GM12878 (cell line): ENCODE measurements around the gene RXRG. TPM values are rescaled to one million over a fixed set of nuclear protein-coding genes. Genes with fewer than 3 reads are reported as not detected.

ENCODE experiments used
- ATAC-seq: fragments of 200-7000 bp; cut with Tn5 transposase; 3 replicates; pipeline ENCODE4 v1.9.1; 2020; ENCODE audit warnings: mild to moderate bottlenecking, moderate library complexity
- BruUV-seq: library from RNA; stranded (reverse); fragments of 400-500 nt; replicated peaks from 2 replicates; lab custom pipeline; 2021; lab: Mats Ljungman, UMichigan
- CTCF ChIA-PET: fragments of 300-600 bp; sonication (Branson Sonifier 250); formaldehyde crosslinking; extraction: SDS; loops from one replicate; lab custom pipeline; 2021; ENCODE audit warnings: inconsistent platforms; lab: Yijun Ruan, JAX
- POLR2A ChIA-PET: fragments of 350-600 bp; formaldehyde crosslinking; extraction: SDS; loops from one replicate; lab custom pipeline; 2021; ENCODE audit warnings: inconsistent platforms; lab: Charles Lee
- RAD21 ChIA-PET: fragments of 300-600 bp; sonication (Branson Sonifier 250); formaldehyde crosslinking; loops from one replicate; lab custom pipeline; 2023; ENCODE audit warnings: antibody characterized with exemption; ENCODE audit not compliant: unreplicated experiment; lab: Charles Lee
- SMC1A ChIA-PET: fragments of 300-600 bp; sonication (Branson Sonifier 250); formaldehyde crosslinking; loops from one replicate; lab custom pipeline; 2023; ENCODE audit not compliant: unreplicated experiment, uncharacterized antibody; lab: Charles Lee
- DNase-seq: peaks from one replicate; pipeline ENCODE4 v3.0.0-alpha.2; 2011; ENCODE audit warnings: low read depth, low spot score
- FAIRE-seq: peaks from 3 replicates; lab custom pipeline; 2011; peaks lifted over from hg19 to GRCh38; lab: Jason Lieb, UNC
- H2AFZ ChIP-seq: 2 replicates; pipeline ENCODE4 v1.6.0; 2011; ENCODE audit warnings: low read depth, low read length, control low read depth; ENCODE audit not compliant: control insufficient read depth
- H3K27ac ChIP-seq: 2 replicates; pipeline ENCODE4 v1.5.1; 2011; ENCODE audit warnings: control low read depth; ENCODE audit not compliant: control insufficient read depth, insufficient read depth
- H3K27me3 ChIP-seq, 2 experiments: replicated peaks in 1 of 2; 2 replicates each; pipeline versions ENCODE4 v1.6.0 to v1.6.1; 2011; ENCODE audit warnings: low read length in 1 of 2; ENCODE audit not compliant: control insufficient read depth in 2 of 2, insufficient read depth in 2 of 2
- H3K36me3 ChIP-seq, 2 experiments: 2 replicates each; pipeline ENCODE4 v1.5.1; 2011; ENCODE audit warnings: low read length in 1 of 2; ENCODE audit not compliant: control insufficient read depth in 2 of 2, insufficient read depth in 2 of 2
- H3K4me1 ChIP-seq: 2 replicates; pipeline ENCODE4 v1.6.1; 2011; ENCODE audit warnings: mild to moderate bottlenecking, low read length, moderate library complexity, mixed read lengths; ENCODE audit not compliant: control insufficient read depth, insufficient read depth
- H3K4me2 ChIP-seq: 2 replicates; pipeline ENCODE4 v1.6.0; 2011; ENCODE audit warnings: control low read depth; ENCODE audit not compliant: control insufficient read depth, insufficient read depth
- H3K4me3 ChIP-seq: fragments of 200-600 bp; sonication (generic); 2 replicates; pipeline ENCODE4 v1.5.1; 2016
- H3K79me2 ChIP-seq: 2 replicates; pipeline ENCODE4 v1.6.0; 2011; ENCODE audit warnings: low read length; ENCODE audit not compliant: control insufficient read depth, insufficient read depth
- H3K9ac ChIP-seq: 2 replicates; pipeline ENCODE4 v1.8.0; 2011; ENCODE audit warnings: low read length, control low read depth, mixed read lengths; ENCODE audit not compliant: control insufficient read depth, insufficient read depth
- H3K9me3 ChIP-seq: replicated peaks from 3 replicates; pipeline ENCODE4 v1.5.1; 2011; ENCODE audit warnings: mild to moderate bottlenecking, low read length; ENCODE audit not compliant: control insufficient read depth, insufficient read depth
- H4K20me1 ChIP-seq: 2 replicates; pipeline ENCODE4 v1.6.0; 2011; ENCODE audit not compliant: control insufficient read depth, insufficient read depth
- ASH2L ChIP-seq: fragments of 300-600, 200-600 bp; sonication (generic); IDR thresholded peaks from 2 replicates; pipeline ENCODE4 v1.6.1; 2017; ENCODE audit warnings: low read depth, mild to moderate bottlenecking, borderline replicate concordance
- CREM ChIP-seq: IDR thresholded peaks from 2 replicates; pipeline ENCODE4 v1.6.1; 2014; ENCODE audit warnings: antibody characterized with exemption, low read depth
- EED ChIP-seq: sonication (generic); IDR thresholded peaks from 2 replicates; pipeline ENCODE4 v1.6.1; 2016; ENCODE audit warnings: antibody characterized with exemption, low read depth
- FOS ChIP-seq: IDR thresholded peaks from 3 replicates; pipeline ENCODE4 v1.6.1; 2011; ENCODE audit warnings: borderline replicate concordance; ENCODE audit not compliant: insufficient read length; ENCODE audit errors: extremely low read depth
- KDM1A ChIP-seq: fragments of 200-600 bp; sonication (generic); IDR thresholded peaks from 2 replicates; pipeline ENCODE4 v1.6.1; 2016; ENCODE audit warnings: borderline replicate concordance
- MEF2A ChIP-seq: IDR thresholded peaks from 2 replicates; pipeline ENCODE4 v1.6.1; 2011; ENCODE audit warnings: low read depth, mild to moderate bottlenecking, low read length, moderate library complexity; ENCODE audit not compliant: insufficient read depth
- MEF2B ChIP-seq: fragments of 450-650 bp; IDR thresholded peaks from 2 replicates; pipeline ENCODE4 v1.6.1; 2018; ENCODE audit warnings: mild to moderate bottlenecking, moderate library complexity; ENCODE audit not compliant: partially characterized antibody, poor library complexity, severe bottlenecking
- NR2C1 ChIP-seq: fragments of 450-650 bp; IDR thresholded peaks from 2 replicates; pipeline ENCODE4 v1.6.1; 2017; ENCODE audit warnings: antibody characterized with exemption, mild to moderate bottlenecking, moderate library complexity
- NR2F1 ChIP-seq: fragments of 450-650 bp; conservative IDR thresholded peaks from 2 replicates; pipeline ENCODE4 v1.6.1; 2017; ENCODE audit warnings: mild to moderate bottlenecking
- NRF1 ChIP-seq: conservative IDR thresholded peaks from 2 replicates; pipeline ENCODE4 v1.6.1; 2011; ENCODE audit warnings: mild to moderate bottlenecking, low read depth, low read length, improper control_type of control experiment
- PKNOX1 ChIP-seq: fragments of 450-650 bp; IDR thresholded peaks from 2 replicates; pipeline ENCODE4 v1.6.1; 2016; ENCODE audit warnings: mild to moderate bottlenecking
- POLR2A ChIP-seq: IDR thresholded peaks from 2 replicates; pipeline ENCODE4 v1.6.1; 2011; ENCODE audit warnings: low read depth, mild to moderate bottlenecking, low read length
- POLR2AphosphoS2 ChIP-seq: IDR thresholded peaks from 2 replicates; pipeline ENCODE4 v1.6.1; 2011; ENCODE audit warnings: low read depth, mild to moderate bottlenecking, low read length, improper control_type of control experiment, moderate library complexity
- RAD51 ChIP-seq: fragments of 450-650 bp; IDR thresholded peaks from 2 replicates; pipeline ENCODE4 v1.6.1; 2016; ENCODE audit warnings: moderate library complexity, mild to moderate bottlenecking, inconsistent platforms
- RCOR1 ChIP-seq: conservative IDR thresholded peaks from 2 replicates; pipeline ENCODE4 v1.6.1; 2012; ENCODE audit warnings: low read depth, low read length, improper control_type of control experiment
- SPI1 ChIP-seq: IDR thresholded peaks from 2 replicates; pipeline ENCODE4 v1.6.1; 2011; ENCODE audit warnings: low read depth, mild to moderate bottlenecking, low read length, moderate library complexity, borderline replicate concordance; ENCODE audit not compliant: insufficient read depth
- ZBTB11 ChIP-seq: fragments of 450-650 bp; formaldehyde crosslinking; IDR thresholded peaks from 2 replicates; pipeline ENCODE4 v1.5.0; 2022; ENCODE audit warnings: mild to moderate bottlenecking, missing genetic modification characterization
- ZNF207 ChIP-seq: fragments of 450-650 bp; IDR thresholded peaks from 2 replicates; pipeline ENCODE4 v1.6.1; 2014; ENCODE audit warnings: antibody characterized with exemption, mild to moderate bottlenecking, borderline replicate concordance
- WGBS: methylation state at CpG from one replicate; pipeline ENCODE4 v1.1.6; 2016; ENCODE audit warnings: low lambda C conversion rate; ENCODE audit not compliant: insufficient replicate concordance, insufficient coverage; ENCODE audit errors: missing lambda C conversion rate; 5-methylcytosine and 5-hydroxymethylcytosine counted together
- in situ Hi-C: fragments of 300-500 bp; cut with MboI; formaldehyde crosslinking; loops from 9 replicates; pipeline ENCODE4 v1.14.3; 2018; ENCODE audit warnings: mixed read lengths
- intact Hi-C: fragments of 100-400 bp; cut with micrococcal nuclease; formaldehyde crosslinking; loops from one replicate; pipeline ENCODE4 v1.14.2; 2022; ENCODE audit not compliant: unreplicated experiment
- polyA plus RNA-seq, 11 experiments: library from polyadenylated mRNA; depleted of rRNA in 4 of 11; unstranded in 6 of 11; stranded (reverse) in 5 of 11; fragments of >200 nt; fragmentation: Nextera tagmentation in 4 of 11; fragmentation: Illumina TruSeq in 1 of 11; extraction: Ambion mirVana in 4 of 11; extraction: Trizol in 1 of 11; gene quantifications; 1 replicate in 1 of 11; 2 replicates in 10 of 11; pipeline versions ENCODE4 v1.2.1 to v1.2.3, GENCODE V29; 2011 to 2016; ENCODE audit warnings: inconsistent platforms in 2 of 11, missing spikeins in 2 of 11, low read depth in 1 of 11
- total RNA-seq, 4 experiments: library from RNA; depleted of rRNA in 3 of 4; stranded (reverse); fragments of >200 nt in 3 of 4; fragmentation: Illumina TruSeq in 1 of 4; extraction: Trizol in 1 of 4; gene quantifications; 2 replicates each; pipeline versions ENCODE4 v1.2.1 to v1.2.3, GENCODE V29; 2013 to 2021

The RXRG gene
- total and polyA plus RNA-seq, 10 of the 15 experiments (the other 5 are each of a cell fraction or from before 2014, with no cell fraction given) = 0.10 TPM; not detected in 9

DNA sequence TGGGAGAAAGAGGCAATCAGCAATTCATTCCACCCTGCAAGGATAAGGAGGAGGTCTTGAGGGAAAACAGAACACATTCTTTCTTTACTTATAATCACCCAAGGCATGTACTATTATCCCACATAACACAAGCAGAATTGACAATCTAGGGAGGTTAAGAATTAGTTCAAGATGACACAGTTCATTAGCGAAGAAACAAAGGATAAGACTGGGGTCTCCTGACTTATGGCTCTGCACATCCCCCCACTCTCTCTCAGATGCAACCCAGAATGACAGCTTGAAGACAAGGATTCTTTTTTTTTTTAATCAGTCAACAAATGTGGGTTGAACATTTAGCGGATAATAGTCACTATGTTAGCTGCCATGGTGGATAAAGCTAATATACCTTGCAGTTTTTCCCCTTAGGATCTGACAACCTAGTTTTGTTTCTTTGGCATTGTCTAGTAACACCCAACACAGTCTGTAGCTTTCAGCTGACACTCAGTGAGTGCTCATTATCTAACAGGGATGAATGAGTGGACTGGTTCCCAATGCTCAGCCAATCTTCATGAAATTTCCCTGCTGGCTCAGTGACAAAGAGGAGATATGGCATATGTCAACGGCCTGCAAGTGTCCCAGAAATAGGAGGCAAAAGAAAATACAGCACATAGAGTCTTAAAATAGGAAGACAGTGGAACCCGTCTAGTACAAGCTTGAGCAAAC lies 35.1 kb downstream of the RXRG start:
- Histone ChIP-seq H3K4me1 (no peaks in the 10 kb centered on the region), H3K27me3 (peaks cover 0 to 2% of the 10 kb centered on the region in 2 experiments; a peak in 2 of 4 replicates), H3K4me3 (no peak overlapping the region), H3K79me2 (no peaks in the 10 kb centered on the region), H3K9me3 (no peaks in the 10 kb centered on the region), H3K9ac (no peak overlapping the region), H3K27ac (no peak overlapping the region), H3K4me2 (no peak overlapping the region), H2AFZ (no peak overlapping the region), H3K36me3 (no peaks in the 10 kb centered on the region), H4K20me1 (no peaks in the 10 kb centered on the region)
- no peak for TF ChIP-seq EED
- no peak for TF ChIP-seq NR2F1
- no peak for TF ChIP-seq ZNF207
- no peak for TF ChIP-seq ASH2L
- no peak for TF ChIP-seq FOS
- no peak for TF ChIP-seq RCOR1
- no peak for TF ChIP-seq NRF1
- no peak for TF ChIP-seq ZBTB11
- TF ChIP-seq POLR2A = no peak
- TF ChIP-seq SPI1 = no peak
- no peak for TF ChIP-seq POLR2AphosphoS2
- TF ChIP-seq RAD51 = no peak
- TF ChIP-seq NR2C1 = no peak
- TF ChIP-seq MEF2A = no peak
- no peak for TF ChIP-seq KDM1A
- no peak for TF ChIP-seq PKNOX1
- TF ChIP-seq CREM = no peak
- TF ChIP-seq MEF2B = no peak
- ATAC-seq = no peak
- FAIRE-seq = no peak
- ChIA-PET SMC1A (interaction anchor here (1.0 to 1.9 kb wide), 4 partner anchors 17 to 184 kb away, joined by 3 to 6 read pairs (median 4); no protein-coding TSS in a partner anchor), POLR2A (interaction anchor here (0.7 kb wide), 1 partner anchor 1138 kb away, joined by 3 read pairs; no protein-coding TSS in a partner anchor), RAD21 (no interaction called here), CTCF (interaction anchor here (1.0 to 1.3 kb wide), 2 partner anchors 9 to 504 kb away, joined by 3 to 7 read pairs; no protein-coding TSS in a partner anchor)
- intact Hi-C loops (loop anchor here (5.0 kb wide), 1 partner anchor 502 kb away; no protein-coding TSS in a partner anchor), in situ Hi-C loops (no loop called here)
- 33% methylated on average over 4 of the region's 4 CpGs for WGBS
- DNase-seq = no peak
- no TSS peak for BruUV-seq
